HFF-Myc (cell line): Measurements from ENCODE around the gene BNIPL.

ENCODE experiments used
- DNase-seq: peaks from one replicate; pipeline ENCODE4 v3.0.0-alpha.2; 2011; ENCODE audit warnings: low read depth; ENCODE audit errors: extremely low read depth
- H3K4me3 ChIP-seq: replicated peaks from 2 replicates; pipeline ENCODE4 v1.5.1; 2011; ENCODE audit warnings: low read depth, mild to moderate bottlenecking, control low read depth, low read length
- TF ChIP-seq, protein P1 (sequence below): IDR thresholded peaks from 2 replicates; pipeline ENCODE4 v1.5.1; 2012; ENCODE audit warnings: mild to moderate bottlenecking, low read depth, low read length, control low read depth; ENCODE audit errors: missing control alignments

BNIPL gene

DNA sequence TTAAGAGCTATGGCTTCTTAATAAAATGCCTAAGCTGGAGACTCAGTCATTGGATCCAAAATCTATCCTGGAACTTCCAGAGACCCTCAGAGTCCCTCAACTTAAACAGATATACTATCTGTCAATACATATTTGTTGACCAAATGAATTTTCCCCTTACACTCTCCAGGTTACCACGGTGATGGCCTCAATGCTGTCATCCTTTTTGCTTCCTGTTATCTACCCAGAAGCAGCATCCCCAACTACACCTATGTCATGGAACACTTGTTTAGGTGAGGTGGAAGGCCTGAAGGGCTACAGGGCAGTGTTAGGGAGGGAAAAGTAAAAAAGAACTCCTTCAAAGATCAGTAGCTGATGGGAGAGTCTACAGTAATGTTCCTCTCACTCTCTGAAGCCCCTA lies 6.8 kb downstream of the BNIPL start:
- no peak overlapping the region for H3K4me3 ChIP-seq
- no peak for DNase-seq
- TF ChIP-seq, protein P1, sequence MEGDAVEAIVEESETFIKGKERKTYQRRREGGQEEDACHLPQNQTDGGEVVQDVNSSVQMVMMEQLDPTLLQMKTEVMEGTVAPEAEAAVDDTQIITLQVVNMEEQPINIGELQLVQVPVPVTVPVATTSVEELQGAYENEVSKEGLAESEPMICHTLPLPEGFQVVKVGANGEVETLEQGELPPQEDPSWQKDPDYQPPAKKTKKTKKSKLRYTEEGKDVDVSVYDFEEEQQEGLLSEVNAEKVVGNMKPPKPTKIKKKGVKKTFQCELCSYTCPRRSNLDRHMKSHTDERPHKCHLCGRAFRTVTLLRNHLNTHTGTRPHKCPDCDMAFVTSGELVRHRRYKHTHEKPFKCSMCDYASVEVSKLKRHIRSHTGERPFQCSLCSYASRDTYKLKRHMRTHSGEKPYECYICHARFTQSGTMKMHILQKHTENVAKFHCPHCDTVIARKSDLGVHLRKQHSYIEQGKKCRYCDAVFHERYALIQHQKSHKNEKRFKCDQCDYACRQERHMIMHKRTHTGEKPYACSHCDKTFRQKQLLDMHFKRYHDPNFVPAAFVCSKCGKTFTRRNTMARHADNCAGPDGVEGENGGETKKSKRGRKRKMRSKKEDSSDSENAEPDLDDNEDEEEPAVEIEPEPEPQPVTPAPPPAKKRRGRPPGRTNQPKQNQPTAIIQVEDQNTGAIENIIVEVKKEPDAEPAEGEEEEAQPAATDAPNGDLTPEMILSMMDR = no peak

DNA sequence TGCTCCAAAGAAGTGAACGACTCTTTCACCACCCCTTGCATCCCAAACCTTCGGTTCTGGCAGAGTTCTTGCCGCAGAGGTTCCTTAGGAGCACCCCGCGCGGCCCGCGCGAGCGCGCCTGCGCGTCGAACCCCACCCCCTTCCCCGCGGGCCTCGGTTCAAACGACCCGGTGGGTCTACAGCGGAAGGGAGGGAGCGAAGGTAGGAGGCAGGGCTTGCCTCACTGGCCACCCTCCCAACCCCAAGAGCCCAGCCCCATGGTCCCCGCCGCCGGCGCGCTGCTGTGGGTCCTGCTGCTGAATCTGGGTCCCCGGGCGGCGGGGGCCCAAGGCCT lies 11.2 kb downstream of the BNIPL start, which contains the start of gene C1orf56:
Gene C1orf56, plus strand, starts transcription at position 161 of the 334 bp plus-strand sequence. Its CDS starts 97 bp downstream, at position 258.
- H3K4me3 ChIP-seq = peak within 1 kb of the TSS; percentile 60
- TF ChIP-seq, protein P1 = no peak
- no peak for DNase-seq

DNA sequence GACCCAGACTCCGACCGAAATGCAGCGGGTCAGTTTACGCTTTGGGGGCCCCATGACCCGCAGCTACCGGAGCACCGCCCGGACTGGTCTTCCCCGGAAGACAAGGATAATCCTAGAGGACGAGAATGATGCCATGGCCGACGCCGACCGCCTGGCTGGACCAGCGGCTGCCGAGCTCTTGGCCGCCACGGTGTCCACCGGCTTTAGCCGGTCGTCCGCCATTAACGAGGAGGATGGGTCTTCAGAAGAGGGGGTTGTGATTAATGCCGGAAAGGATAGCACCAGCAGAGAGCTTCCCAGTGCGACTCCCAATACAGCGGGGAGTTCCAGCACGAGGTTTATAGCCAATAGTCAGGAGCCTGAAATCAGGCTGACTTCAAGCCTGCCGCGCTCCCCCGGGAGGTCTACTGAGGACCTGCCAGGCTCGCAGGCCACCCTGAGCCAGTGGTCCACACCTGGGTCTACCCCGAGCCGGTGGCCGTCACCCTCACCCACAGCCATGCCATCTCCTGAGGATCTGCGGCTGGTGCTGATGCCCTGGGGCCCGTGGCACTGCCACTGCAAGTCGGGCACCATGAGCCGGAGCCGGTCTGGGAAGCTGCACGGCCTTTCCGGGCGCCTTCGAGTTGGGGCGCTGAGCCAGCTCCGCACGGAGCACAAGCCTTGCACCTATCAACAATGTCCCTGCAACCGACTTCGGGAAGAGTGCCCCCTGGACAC lies 11.7 kb downstream of the BNIPL start:
- TF ChIP-seq, protein P1 = peak; percentile 54
- H3K4me3 ChIP-seq = peak overlapping the region; percentile 60
- peak; percentile 41 for DNase-seq

DNA sequence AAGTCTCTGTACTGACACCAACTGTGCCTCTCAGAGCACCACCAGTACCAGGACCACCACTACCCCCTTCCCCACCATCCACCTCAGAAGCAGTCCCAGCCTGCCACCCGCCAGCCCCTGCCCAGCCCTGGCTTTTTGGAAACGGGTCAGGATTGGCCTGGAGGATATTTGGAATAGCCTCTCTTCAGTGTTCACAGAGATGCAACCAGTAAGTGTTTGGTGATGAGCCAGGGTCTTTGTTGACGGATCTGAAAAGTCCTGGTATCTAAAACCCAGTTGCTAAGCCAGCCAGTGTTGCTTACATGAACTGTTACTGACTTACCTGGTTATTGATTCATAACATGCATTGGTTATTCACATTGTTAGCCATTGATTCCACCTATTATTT lies 12.3 kb downstream of the BNIPL start:
- H3K4me3 ChIP-seq = peak overlapping the region; percentile 60
- TF ChIP-seq, protein P1 = no peak
- DNase-seq = no peak

DNA sequence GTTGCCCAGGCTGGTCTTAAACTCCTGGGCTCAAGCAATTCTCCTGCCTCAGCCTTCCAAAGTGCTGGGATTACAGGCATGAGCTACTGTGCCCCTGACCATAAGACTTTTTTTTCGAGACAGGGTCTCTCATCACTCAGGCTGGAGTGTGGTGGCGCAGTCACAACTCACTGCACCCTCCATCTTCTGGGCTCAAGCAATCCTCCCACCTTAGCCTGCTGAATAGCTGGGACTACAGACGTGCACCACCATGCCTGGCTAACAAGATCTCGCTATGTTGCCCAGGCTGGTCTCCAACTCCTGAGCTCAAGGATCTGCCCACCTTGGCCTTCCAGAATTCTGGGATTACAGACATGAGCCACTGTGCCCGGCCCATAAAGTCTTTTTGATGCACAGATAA lies 13.1 kb downstream of the BNIPL start:
- TF ChIP-seq, protein P1 = no peak
- no peak overlapping the region for H3K4me3 ChIP-seq

DNA sequence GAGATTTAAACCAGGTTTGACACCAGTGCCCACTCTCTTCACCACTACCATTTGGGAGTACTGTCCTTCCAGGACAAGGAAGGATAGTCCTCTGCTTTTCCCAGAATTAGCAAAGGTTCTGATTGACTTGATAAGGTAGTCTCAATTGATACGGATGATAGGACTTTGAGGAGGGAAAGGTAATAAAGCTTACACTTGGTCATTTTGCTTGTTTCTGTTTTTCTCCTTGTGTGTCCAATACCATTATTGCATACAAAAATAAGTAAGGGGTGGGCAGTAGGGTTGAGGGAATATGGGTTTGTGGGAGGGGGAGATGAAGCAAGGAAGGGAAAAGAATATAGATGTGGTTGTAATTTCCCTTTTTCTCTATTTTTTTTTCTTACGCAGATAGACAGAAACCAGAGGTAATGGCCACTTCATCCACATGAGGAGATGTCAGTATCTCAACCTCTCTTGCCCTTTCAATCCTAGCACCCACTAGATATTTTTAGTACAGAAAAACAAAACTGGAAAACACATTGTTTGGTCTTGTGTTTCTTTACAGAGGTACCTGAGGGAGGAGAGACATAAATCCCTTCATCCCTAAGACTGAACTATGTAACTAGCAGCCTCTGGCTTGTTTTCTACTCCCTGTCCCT lies 13.8 kb downstream of the BNIPL start:
- TF ChIP-seq, protein P1 = no peak
- no peak for DNase-seq
- no peak overlapping the region for H3K4me3 ChIP-seq

More for the DNA sequence above, 13.1 kb downstream of the BNIPL start:
- no peak for DNase-seq
